Esophagus muscularis mucosa (tissue), 4 donors: ENCODE measurements around the gene TBC1D22A. TPM values are rescaled to one million over a fixed set of nuclear protein-coding genes. Genes with fewer than 3 reads are reported as not detected.

Experiments used
- DNase-seq: peaks from one replicate; pipeline ENCODE4 v3.0.0-alpha.2; 2017; ENCODE audit errors: extremely low spot score
- H3K27ac ChIP-seq, 4 donors: fragments of 200-600 bp; sonication (generic); replicated peaks in 1 of 4; 1 replicate in 3 of 4; 2 replicates in 1 of 4; pipeline ENCODE4 v1.5.1; 2016 to 2019; ENCODE audit warnings: mild to moderate bottlenecking in 1 of 4
- H3K27me3 ChIP-seq, 4 donors: fragments of 200-600 bp; sonication (generic); one replicate each; pipeline versions ENCODE4 v1.5.1 to v1.6.0; 2016 to 2019
- H3K36me3 ChIP-seq, 4 donors: fragments of 200-600 bp; sonication (generic); one replicate each; pipeline ENCODE4 v1.5.1; 2016 to 2019
- H3K4me1 ChIP-seq, 4 donors: fragments of 200-600 bp; sonication (generic); one replicate each; pipeline ENCODE4 v1.5.1; 2016 to 2019
- H3K4me3 ChIP-seq, 4 donors: fragments of 200-600 bp; sonication (generic); 1 replicate in 2 of 4; 2 replicates in 2 of 4; pipeline ENCODE4 v1.5.1; 2016 to 2019; ENCODE audit warnings: mild to moderate bottlenecking in 4 of 4, moderate library complexity in 1 of 4
- H3K9me3 ChIP-seq, 4 donors: fragments of 200-600 bp; sonication (generic); 1 replicate in 3 of 4; 2 replicates in 1 of 4; pipeline ENCODE4 v1.5.1; 2016 to 2019
- EP300 ChIP-seq: sonication (generic); formaldehyde crosslinking; IDR thresholded peaks from one replicate; pipeline ENCODE4 v1.6.1; 2017; ENCODE audit warnings: antibody characterized with exemption
- POLR2A ChIP-seq: fragments of 450-650 bp; IDR thresholded peaks from one replicate; pipeline ENCODE4 v1.6.1; 2017; ENCODE audit warnings: antibody characterized with exemption, moderate library complexity, mild to moderate bottlenecking, low read depth
- POLR2AphosphoS5 ChIP-seq, 2 donors: sonication (generic); formaldehyde crosslinking; IDR thresholded peaks; one replicate each; pipeline ENCODE4 v1.6.1; 2017; ENCODE audit warnings: antibody characterized with exemption in 2 of 2
- WGBS: methylation state at CpG from one replicate; pipeline ENCODE4 v1.1.5; 2018; 5-methylcytosine and 5-hydroxymethylcytosine counted together
- intact Hi-C: fragments of 100-400 bp; cut with DNase I; formaldehyde crosslinking; loops from one replicate; pipeline ENCODE4 v1.15.1; 2023
- total RNA-seq, 4 donors: library from RNA; depleted of rRNA; stranded (reverse); fragments of >200 nt; gene quantifications; one replicate each; pipeline versions ENCODE4 v1.1.0 to v1.2.1, GENCODE V29; 2016
- TF ChIP-seq, protein P1 (sequence below), 3 experiments: fragments of 200-600 bp in 2 of 3; fragments of 450-650 bp in 1 of 3; sonication (generic) in 2 of 3; IDR thresholded peaks; one replicate each; pipeline ENCODE4 v1.5.1; 2017 to 2019; ENCODE audit warnings: antibody characterized with exemption in 3 of 3, mild to moderate bottlenecking in 2 of 3, moderate library complexity in 1 of 3

Gene TBC1D22A
- total RNA-seq, 4 donors from 2014 or later, result 15.2 to 20.7 (median 18.8) TPM

DNA sequence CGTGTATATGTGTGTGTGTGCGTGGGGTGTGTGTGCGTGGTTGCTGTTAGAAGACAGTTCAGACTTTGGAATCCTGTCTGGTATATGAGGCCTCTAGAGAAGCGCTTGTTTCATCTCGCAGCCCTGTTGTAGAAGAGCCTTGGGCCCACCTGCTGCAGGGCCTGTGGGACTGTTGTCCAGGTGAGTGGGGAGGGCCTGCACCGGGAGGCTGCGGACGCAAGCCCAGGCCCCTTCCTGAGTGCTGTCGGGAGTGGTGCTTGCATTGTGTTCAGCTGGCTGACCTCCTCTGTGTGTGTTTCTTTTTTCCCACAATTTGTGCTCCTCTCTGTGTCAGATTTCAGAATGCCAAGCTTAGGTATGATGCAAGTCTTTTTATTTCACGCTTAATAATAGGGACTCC, 128.4 kb downstream of the TBC1D22A start:
- Histone ChIP-seq H3K9me3 (no peaks in the 10 kb centered on the region), H3K4me1 (peaks cover 14 to 28% (median 18%) of the 10 kb centered on the region in 4 donors), H3K27ac (no peak overlapping the region), H3K27me3 (no peaks in the 10 kb centered on the region), H3K4me3 (no peak overlapping the region), H3K36me3 (peaks cover 0 to 34% (median 18%) of the 10 kb centered on the region in 4 donors)
- intact Hi-C loops, result no loop called here
- TF ChIP-seq, protein P1, sequence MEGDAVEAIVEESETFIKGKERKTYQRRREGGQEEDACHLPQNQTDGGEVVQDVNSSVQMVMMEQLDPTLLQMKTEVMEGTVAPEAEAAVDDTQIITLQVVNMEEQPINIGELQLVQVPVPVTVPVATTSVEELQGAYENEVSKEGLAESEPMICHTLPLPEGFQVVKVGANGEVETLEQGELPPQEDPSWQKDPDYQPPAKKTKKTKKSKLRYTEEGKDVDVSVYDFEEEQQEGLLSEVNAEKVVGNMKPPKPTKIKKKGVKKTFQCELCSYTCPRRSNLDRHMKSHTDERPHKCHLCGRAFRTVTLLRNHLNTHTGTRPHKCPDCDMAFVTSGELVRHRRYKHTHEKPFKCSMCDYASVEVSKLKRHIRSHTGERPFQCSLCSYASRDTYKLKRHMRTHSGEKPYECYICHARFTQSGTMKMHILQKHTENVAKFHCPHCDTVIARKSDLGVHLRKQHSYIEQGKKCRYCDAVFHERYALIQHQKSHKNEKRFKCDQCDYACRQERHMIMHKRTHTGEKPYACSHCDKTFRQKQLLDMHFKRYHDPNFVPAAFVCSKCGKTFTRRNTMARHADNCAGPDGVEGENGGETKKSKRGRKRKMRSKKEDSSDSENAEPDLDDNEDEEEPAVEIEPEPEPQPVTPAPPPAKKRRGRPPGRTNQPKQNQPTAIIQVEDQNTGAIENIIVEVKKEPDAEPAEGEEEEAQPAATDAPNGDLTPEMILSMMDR (IDR thresholded peaks at IDR 0.05), result no peak
- TF ChIP-seq EP300, result no peak
- no peak for TF ChIP-seq POLR2A
- no peak for TF ChIP-seq POLR2AphosphoS5 (IDR thresholded peaks at IDR 0.05)
- 92% methylated on average over 9 of the region's 10 CpGs for WGBS
- no peak for DNase-seq

DNA sequence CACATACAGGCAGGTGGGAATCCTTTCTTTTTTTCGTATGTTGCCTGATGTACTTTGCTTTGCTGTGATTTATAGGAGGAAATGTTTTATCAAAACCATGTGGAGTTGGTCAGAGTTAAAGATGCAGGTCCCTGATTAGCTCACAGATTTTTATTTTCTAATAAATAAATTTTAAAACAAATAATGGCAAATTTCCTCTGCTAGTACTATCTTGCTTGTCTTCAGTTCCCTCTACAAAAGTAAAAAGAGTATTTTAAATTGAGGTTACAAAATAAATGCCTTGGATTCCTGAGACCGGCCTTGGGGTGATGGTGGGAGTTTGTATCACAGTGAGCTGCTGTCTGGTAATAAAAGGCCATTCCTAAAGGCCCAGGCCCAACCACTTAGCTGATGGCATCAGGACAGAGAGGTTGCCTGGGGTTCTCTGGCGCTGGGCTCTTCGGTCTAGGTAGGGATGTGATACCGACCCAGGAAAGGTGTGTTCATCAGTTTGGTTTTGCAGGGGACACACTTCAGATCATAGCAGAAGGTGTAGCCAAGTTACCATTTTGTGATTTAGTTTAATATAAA, 129.0 kb downstream of the TBC1D22A start:
- peaks cover 0 to 33% (median 18%) of the 10 kb centered on the region in 4 donors for H3K36me3 ChIP-seq
- TF ChIP-seq POLR2AphosphoS5 (IDR thresholded peaks at IDR 0.05), result no peak
- TF ChIP-seq, protein P1 (IDR thresholded peaks at IDR 0.05), result no peak
- TF ChIP-seq POLR2A, result no peak
- no peak for TF ChIP-seq EP300
- H3K4me1 ChIP-seq, result peaks cover 14 to 28% (median 18%) of the 10 kb centered on the region in 4 donors
- no peak overlapping the region for H3K27ac ChIP-seq
- H3K4me3 ChIP-seq, result no peak overlapping the region
- WGBS, result 90% methylated on average over 5 of the region's 5 CpGs
- H3K9me3 ChIP-seq, result no peaks in the 10 kb centered on the region
- no peaks in the 10 kb centered on the region for H3K27me3 ChIP-seq
- DNase-seq, result no peak
- intact Hi-C loops, result no loop called here

DNA sequence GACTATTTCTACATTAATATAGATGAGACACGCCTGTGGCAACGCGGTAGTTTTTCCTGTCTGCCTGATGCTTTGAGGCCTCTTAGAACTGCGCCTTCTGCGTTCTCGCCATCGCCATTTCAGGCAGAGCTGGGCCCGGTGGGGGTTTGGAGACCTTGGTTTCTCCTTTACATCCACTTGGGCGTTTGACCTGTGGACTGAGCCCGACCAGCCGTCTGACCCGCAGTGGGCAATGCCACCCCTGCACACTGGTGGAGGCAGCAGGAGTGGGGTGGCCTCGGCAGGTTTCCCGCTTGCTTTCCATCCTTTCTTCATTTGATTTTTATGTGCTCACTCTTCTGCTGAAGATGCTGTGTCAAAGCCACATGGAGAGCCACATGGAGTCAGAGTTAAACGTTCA, 130.4 kb downstream of the TBC1D22A start:
- DNase-seq, result no peak
- H3K27me3 ChIP-seq, result no peaks in the 10 kb centered on the region
- 90% methylated on average over 15 of the region's 15 CpGs for WGBS
- H3K36me3 ChIP-seq, result peaks cover 0 to 33% (median 18%) of the 10 kb centered on the region in 4 donors
- intact Hi-C loops, result no loop called here
- no peak overlapping the region for H3K4me3 ChIP-seq
- H3K27ac ChIP-seq, result no peak overlapping the region
- H3K9me3 ChIP-seq, result no peaks in the 10 kb centered on the region
- peaks cover 14 to 28% (median 18%) of the 10 kb centered on the region in 4 donors for H3K4me1 ChIP-seq
- TF ChIP-seq POLR2AphosphoS5 (IDR thresholded peaks at IDR 0.05), result no peak
- TF ChIP-seq, protein P1 (IDR thresholded peaks at IDR 0.05), result no peak
- TF ChIP-seq POLR2A, result no peak
- no peak for TF ChIP-seq EP300

DNA sequence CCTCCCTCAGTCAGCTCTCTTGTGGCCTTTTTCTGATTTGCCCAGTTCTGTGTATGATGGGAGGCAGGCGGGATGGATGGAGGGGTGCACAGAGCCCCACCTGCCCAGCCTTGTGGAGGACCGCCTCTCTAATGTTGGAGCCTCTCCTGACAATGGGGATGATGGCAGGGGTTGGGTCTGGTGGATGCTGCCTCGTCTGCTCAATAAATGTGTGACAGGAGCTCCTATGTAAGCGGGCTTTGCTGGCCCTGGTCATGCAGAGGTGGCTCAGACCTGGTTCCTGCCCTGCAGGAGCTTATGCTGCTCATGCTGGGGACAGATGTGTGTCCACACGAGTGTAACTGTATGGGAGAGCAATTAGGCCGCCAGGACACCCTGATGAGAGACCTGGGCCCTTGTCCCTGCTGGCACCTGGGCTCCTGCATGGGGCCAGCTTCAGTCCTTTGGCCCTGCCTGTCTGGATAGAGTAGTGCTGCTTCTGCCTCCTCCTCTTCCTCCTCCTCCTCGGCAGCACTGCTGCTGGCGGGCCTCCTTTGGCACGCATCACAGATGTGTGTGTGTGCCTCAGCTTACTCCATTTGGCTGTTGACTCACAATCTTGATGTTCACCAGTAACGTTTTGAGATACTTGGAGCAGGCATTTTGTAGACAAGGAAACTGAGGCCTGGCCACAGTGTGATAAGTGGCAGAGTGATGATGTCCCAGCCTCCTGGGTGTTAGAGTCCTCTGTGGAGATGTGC, 131.0 kb downstream of the TBC1D22A start:
- intact Hi-C loops, result no loop called here
- 94% methylated on average over 10 of the region's 10 CpGs for WGBS
- TF ChIP-seq POLR2AphosphoS5 (IDR thresholded peaks at IDR 0.05) (no peak), POLR2A (no peak), EP300 (no peak)
- TF ChIP-seq, protein P1 (IDR thresholded peaks at IDR 0.05), result no peak
- H3K4me3 ChIP-seq, result no peak overlapping the region
- DNase-seq, result no peak
- H3K27ac ChIP-seq, result peak overlapping the region in 1 of 4 donors; percentile 22
- peaks cover 0 to 33% (median 18%) of the 10 kb centered on the region in 4 donors for H3K36me3 ChIP-seq
- H3K9me3 ChIP-seq, result no peaks in the 10 kb centered on the region
- H3K4me1 ChIP-seq, result peaks cover 14 to 28% (median 18%) of the 10 kb centered on the region in 4 donors
- H3K27me3 ChIP-seq, result no peaks in the 10 kb centered on the region
